Thyroid gland (tissue), 4 donors: ENCODE data around the gene ARL13B. TPM values are rescaled to one million over a fixed set of nuclear protein-coding genes. Genes with fewer than 3 reads are reported as not detected.
A peak's percentile ranks its signal among the peaks of the same experiment; 100 is the strongest.

ENCODE experiments used
- DNase-seq, 2 donors: peaks; one replicate each; pipeline ENCODE4 v3.0.0-alpha.2; 2019
- H3K27ac ChIP-seq, 3 donors: fragments of 200-600 bp; sonication (generic); 1 replicate in 2 of 3; 2 replicates in 1 of 3; pipeline ENCODE4 v1.5.1; 2016 to 2019; ENCODE audit warnings: mild to moderate bottlenecking in 1 of 3, moderate library complexity in 1 of 3
- H3K27me3 ChIP-seq: fragments of 200-600 bp; sonication (generic); one replicate; pipeline ENCODE4 v1.5.1; 2019
- H3K36me3 ChIP-seq, 2 donors: fragments of 200-600 bp; sonication (generic); one replicate each; pipeline ENCODE4 v1.5.1; 2016 to 2019
- H3K4me1 ChIP-seq, 2 donors: fragments of 200-600 bp; sonication (generic); one replicate each; pipeline ENCODE4 v1.5.1; 2017 to 2019
- H3K4me3 ChIP-seq, 3 donors: fragments of 200-600 bp; sonication (generic); replicated peaks in 1 of 3; 1 replicate in 2 of 3; 2 replicates in 1 of 3; pipeline ENCODE4 v1.5.1; 2016; ENCODE audit warnings: mild to moderate bottlenecking in 1 of 3
- H3K9me3 ChIP-seq: fragments of 200-600 bp; sonication (generic); one replicate; pipeline ENCODE4 v1.5.1; 2017
- CTCF ChIP-seq, 6 experiments: fragments of 200-600 bp in 3 of 6; fragments of 450-650 bp in 3 of 6; sonication (generic) in 3 of 6; IDR thresholded peaks; one replicate each; pipeline ENCODE4 v1.5.1; 2016 to 2019; ENCODE audit warnings: antibody characterized with exemption in 6 of 6, mild to moderate bottlenecking in 2 of 6, inconsistent platforms in 1 of 6, moderate library complexity in 1 of 6
- POLR2A ChIP-seq, 2 donors: fragments of 450-650 bp; IDR thresholded peaks; one replicate each; pipeline ENCODE4 v1.6.1; 2017; ENCODE audit warnings: antibody characterized with exemption in 2 of 2, mild to moderate bottlenecking in 2 of 2, moderate library complexity in 1 of 2
- WGBS, 2 donors: methylation state at CpG; one replicate each; pipeline ENCODE4 v1.1.5; 2017; 5-methylcytosine and 5-hydroxymethylcytosine counted together
- intact Hi-C: fragments of 100-400 bp; cut with DNase I; formaldehyde crosslinking; loops from one replicate; pipeline ENCODE4 v1.15.1; 2023
- total RNA-seq, 4 donors: library from RNA; depleted of rRNA; stranded (reverse); fragments of >200 nt; gene quantifications; one replicate each; pipeline ENCODE4 v1.2.3, GENCODE V29; 2016

ARL13B gene
- total RNA-seq, 4 donors from 2014 or later: 14.6 to 27.3 (median 16.0) TPM

- no peaks in the 10 kb centered on the region for H3K9me3 ChIP-seq
- 83% methylated on average over 2 of the region's 2 CpGs for WGBS, 2 donors
- no peak overlapping the region for H3K27ac ChIP-seq
- no peak for DNase-seq
- no peaks in the 10 kb centered on the region for H3K27me3 ChIP-seq
- intact Hi-C loops: no loop called here
- TF ChIP-seq POLR2A (IDR thresholded peaks at IDR 0.05) (no peak), CTCF (IDR thresholded peaks at IDR 0.05) (no peak)
- no peak overlapping the region for H3K4me3 ChIP-seq
- no peaks in the 10 kb centered on the region for H3K4me1 ChIP-seq
- H3K36me3 ChIP-seq: peaks cover 9% of the 10 kb centered on the region in 2 donors
Measured at GRCh38 chr3:94046533-94046932, 66.6 kb downstream of the ARL13B start.

GRCh38 chr3:94049267-94049666 lies 69.3 kb downstream of the ARL13B start:
- Histone ChIP-seq H3K27me3 (no peaks in the 10 kb centered on the region), H3K4me3 (no peak overlapping the region), H3K27ac (no peak overlapping the region), H3K36me3 (peaks cover 5% of the 10 kb centered on the region in 2 donors), H3K4me1 (no peaks in the 10 kb centered on the region), H3K9me3 (no peaks in the 10 kb centered on the region)
- TF ChIP-seq POLR2A (IDR thresholded peaks at IDR 0.05) (no peak), CTCF (IDR thresholded peaks at IDR 0.05) (no peak)
- intact Hi-C loops: no loop called here
- 64 to 68% methylated on average over 2 of the region's 2 CpGs for WGBS, 2 donors
- DNase-seq: no peak

GRCh38 chr3:94050546-94050945 lies 70.6 kb downstream of the ARL13B start:
- TF ChIP-seq CTCF (IDR thresholded peaks at IDR 0.05): no peak
- TF ChIP-seq POLR2A (IDR thresholded peaks at IDR 0.05): no peak
- Histone ChIP-seq H3K27me3 (no peaks in the 10 kb centered on the region), H3K4me3 (no peak overlapping the region), H3K4me1 (no peaks in the 10 kb centered on the region), H3K27ac (no peak overlapping the region), H3K36me3 (no peaks in the 10 kb centered on the region), H3K9me3 (no peaks in the 10 kb centered on the region)
- intact Hi-C loops: no loop called here
- DNase-seq: no peak

- no peak for TF ChIP-seq CTCF (IDR thresholded peaks at IDR 0.05)
- no peak for TF ChIP-seq POLR2A (IDR thresholded peaks at IDR 0.05)
- Histone ChIP-seq H3K9me3 (no peaks in the 10 kb centered on the region), H3K4me3 (no peak overlapping the region), H3K27ac (no peak overlapping the region), H3K27me3 (no peaks in the 10 kb centered on the region), H3K4me1 (peaks cover 8 to 11% of the 10 kb centered on the region in 2 donors), H3K36me3 (no peaks in the 10 kb centered on the region)
- WGBS, 2 donors: 97 to 99% methylated on average over 13 of the region's 13 CpGs
- no peak for DNase-seq
- intact Hi-C loops: loop anchor here (10.0 kb wide), 1 partner anchor 56 kb away; no protein-coding TSS in a partner anchor
Measured at GRCh38 chr3:94061297-94061696, 81.3 kb downstream of the ARL13B start.

- Histone ChIP-seq H3K9me3 (no peaks in the 10 kb centered on the region), H3K27ac (peak within 1 kb of the TSS; percentile 70 to 95 (median 86)), H3K27me3 (no peaks in the 10 kb centered on the region), H3K4me1 (peaks cover 8 to 11% of the 10 kb centered on the region in 2 donors), H3K4me3 (peak within 1 kb of the TSS; percentile 50 to 61 (median 58)), H3K36me3 (no peaks in the 10 kb centered on the region)
- 0 to 1% methylated on average over 50 to 52 of the region's 52 CpGs for WGBS, 2 donors
- TF ChIP-seq CTCF (IDR thresholded peaks at IDR 0.05): no peak
- TF ChIP-seq POLR2A (IDR thresholded peaks at IDR 0.05): peak in 1 of 2 donors; percentile 69
- intact Hi-C loops: loop anchor here (10.0 kb wide), 1 partner anchor 58 kb away; no protein-coding TSS in a partner anchor
- DNase-seq: peak; percentile 92
Measured at GRCh38 chr3:94062513-94063404, 82.8 kb downstream of the ARL13B start, which contains the start of the genes DHFR2 and NSUN3. TSS of gene DHFR2 (minus strand) at chr3:94062916. CDS start at chr3:94061511, 1,405 bp downstream. TSS of gene NSUN3 (plus strand) at chr3:94063061. CDS start at chr3:94063127, 66 bp downstream.
